PC-3 (cell line): ENCODE measurements around the gene OR5M11. TPM values are rescaled to one million over a fixed set of nuclear protein-coding genes. Genes with fewer than 3 reads are reported as not detected.
"Not testable (repeated sequence)": the region's sequence is repeated elsewhere in the genome, so short reads cannot be mapped to it uniquely, and the experiment has no call there.

Source experiments
- ATAC-seq: fragments of 200-7000 bp; cut with Tn5 transposase; 2 replicates; pipeline ENCODE4 v1.9.1; 2020; ENCODE audit warnings: mild to moderate bottlenecking, moderate library complexity
- Bru-seq: library from RNA; stranded (reverse); fragments of 400-500 nt; gene quantifications from one replicate; lab custom pipeline; 2021; lab: Mats Ljungman, UMichigan
- BruChase-seq, 2 experiments: library from RNA; stranded (reverse); fragments of 400-500 nt; gene quantifications; one replicate each; lab custom pipeline; 2021; lab: Mats Ljungman, UMichigan
- BruUV-seq: library from RNA; stranded (reverse); fragments of 400-500 nt; replicated peaks from 2 replicates; lab custom pipeline; 2021; lab: Mats Ljungman, UMichigan
- CTCF ChIA-PET: fragments of 300-600 bp; sonication (Branson Sonifier 250); formaldehyde crosslinking; loops from one replicate; lab custom pipeline; 2022; ENCODE audit warnings: antibody characterized with exemption; lab: Charles Lee
- POLR2A ChIA-PET: fragments of 300-600 bp; sonication (Branson Sonifier 250); formaldehyde crosslinking; loops from one replicate; lab custom pipeline; 2022; ENCODE audit warnings: antibody characterized with exemption; ENCODE audit not compliant: unreplicated experiment; lab: Charles Lee
- DNase-seq: peaks from one replicate; pipeline ENCODE4 v3.0.0-alpha.2; 2015
- H2AFZ ChIP-seq: fragments of 300-600 bp; sonication (generic); 2 replicates; pipeline ENCODE4 v1.6.0; 2016; ENCODE audit warnings: antibody characterized with exemption, low read length
- H3F3A ChIP-seq: fragments of 300-600 bp; sonication (generic); one replicate; pipeline ENCODE4 v1.6.0; 2017; ENCODE audit warnings: antibody characterized with exemption, low read length, control low read depth, mild to moderate bottlenecking; ENCODE audit not compliant: unreplicated experiment
- H3K27ac ChIP-seq: fragments of 300-600 bp; sonication (generic); 2 replicates; pipeline ENCODE4 v1.5.1; 2016; ENCODE audit warnings: mild to moderate bottlenecking, low read length
- H3K27me3 ChIP-seq: fragments of 300-600 bp; sonication (generic); 2 replicates; pipeline ENCODE4 v1.6.1; 2016; ENCODE audit warnings: low read length, mixed read lengths
- H3K36me3 ChIP-seq: fragments of 300-600 bp; sonication (generic); 2 replicates; pipeline ENCODE4 v1.6.1; 2016; ENCODE audit warnings: low read depth, mixed run types, low read length, mixed read lengths
- H3K4me1 ChIP-seq: fragments of 300-600 bp; sonication (generic); 2 replicates; pipeline ENCODE4 v1.5.1; 2016; ENCODE audit warnings: low read length; ENCODE audit not compliant: insufficient read depth
- H3K4me2 ChIP-seq: fragments of 300-600 bp; sonication (generic); 2 replicates; pipeline ENCODE4 v1.6.0; 2016; ENCODE audit warnings: low read length
- H3K4me3 ChIP-seq: fragments of 300-600 bp; sonication (generic); 2 replicates; pipeline ENCODE4 v1.5.1; 2016; ENCODE audit warnings: mild to moderate bottlenecking, low read length, mixed read lengths
- H3K79me2 ChIP-seq: fragments of 300-600 bp; sonication (generic); 2 replicates; pipeline ENCODE4 v1.6.1; 2017; ENCODE audit warnings: low read length, mixed read lengths
- H3K9ac ChIP-seq: fragments of 300-600 bp; sonication (generic); 2 replicates; pipeline ENCODE4 v1.6.0; 2016; ENCODE audit warnings: mild to moderate bottlenecking, low read length
- H3K9me2 ChIP-seq: fragments of 300-600 bp; sonication (generic); replicated peaks from 2 replicates; pipeline ENCODE4 v1.6.1; 2016; ENCODE audit warnings: mixed run types, low read length, mixed read lengths
- H3K9me3 ChIP-seq: fragments of 300-600 bp; sonication (generic); 2 replicates; pipeline ENCODE4 v1.6.1; 2016; ENCODE audit warnings: low read length, mixed read lengths
- H4K20me1 ChIP-seq: fragments of 300-600 bp; sonication (generic); 2 replicates; pipeline ENCODE4 v1.6.1; 2016; ENCODE audit warnings: low read length, mixed read lengths
- CTCF ChIP-seq: fragments of 300-600 bp; sonication (generic); conservative IDR thresholded peaks from 2 replicates; pipeline ENCODE4 v1.5.1; 2017; ENCODE audit warnings: antibody characterized with exemption, low read depth, mild to moderate bottlenecking, low read length
- EZH2 ChIP-seq: fragments of 300-600 bp; sonication (generic); IDR thresholded peaks from one replicate; pipeline ENCODE4 v1.6.1; 2017; ENCODE audit warnings: antibody characterized with exemption, mild to moderate bottlenecking, low read length; ENCODE audit not compliant: unreplicated experiment
- EZH2phosphoT487 ChIP-seq: fragments of 300-600 bp; sonication (generic); IDR thresholded peaks from 2 replicates; pipeline ENCODE4 v1.6.1; 2018; ENCODE audit warnings: mild to moderate bottlenecking, antibody characterized with exemption, low read length, borderline replicate concordance
- intact Hi-C: fragments of 100-400 bp; cut with micrococcal nuclease; formaldehyde crosslinking; loops from 2 replicates; pipeline ENCODE4 v1.9.0; 2023
- long read RNA-seq: library from polyadenylated mRNA; unstranded; transcript quantifications from one replicate; pipeline ENCODE4 v2.0.0, GENCODE V29; 2021; ENCODE audit not compliant: unreplicated experiment
- total RNA-seq: library from RNA; depleted of rRNA; stranded (reverse); fragments of >200 nt; gene quantifications from 2 replicates; pipeline ENCODE4 v1.2.3, GENCODE V29; 2014; rRNA removed

The OR5M11 gene
- total RNA-seq (not detected in 2 replicates), Bru-seq, nascent RNA (not detected), BruChase-seq, experiment 1, labeled RNA remaining after a 6-hour chase (not detected), BruChase-seq, experiment 2, labeled RNA remaining after a 2-hour chase (not detected)
- long read RNA-seq, result 0 reads

- no peak within 1 kb of the TSS for H3K4me3 ChIP-seq
- H3K4me1 ChIP-seq, result no peaks in the 10 kb centered on the region
- H3K9me2 ChIP-seq, result no peaks in the 10 kb centered on the region
- POLR2A ChIA-PET, result no interaction called here
- H3F3A ChIP-seq, result no peaks in the 10 kb centered on the region
- DNase-seq (no peak), ATAC-seq (no peak)
- H3K36me3 ChIP-seq, result no peaks in the 10 kb centered on the region
- CTCF ChIA-PET, result no interaction called here
- H3K27me3 ChIP-seq, result no peaks in the 10 kb centered on the region
- H4K20me1 ChIP-seq, result no peaks in the 10 kb centered on the region
- TF ChIP-seq CTCF (no peak), EZH2phosphoT487 (no peak), EZH2 (no peak)
- no peak within 1 kb of the TSS for H3K9ac ChIP-seq
- H3K4me2 ChIP-seq, result no peak within 1 kb of the TSS
- H3K27ac ChIP-seq, result no peak within 1 kb of the TSS
- no peaks in the 10 kb centered on the region for H3K79me2 ChIP-seq
- no peak within 1 kb of the TSS for H2AFZ ChIP-seq
- intact Hi-C loops, result no loop called here
- no TSS peak for BruUV-seq
- 0 out of 2 replicates have a peak, but pooled peaks cover 5% of the 10 kb centered on the region for H3K9me3 ChIP-seq
Measured at GRCh38 chr11:56543157-56543556, at the start of gene OR5M11. Gene OR5M11 (minus strand): TSS chr11:56543257. CDS start chr11:56543257, 0 bp downstream.

GRCh38 chr11:56592088-56592717 is 49.1 kb upstream of the OR5M11 start:
- H3K79me2 ChIP-seq, POLR2A ChIA-PET, H3K4me2 ChIP-seq, intact Hi-C loops, H3F3A ChIP-seq, H3K36me3 ChIP-seq, H3K27me3 ChIP-seq, H3K4me3 ChIP-seq, H3K9ac ChIP-seq, BruUV-seq, ATAC-seq, H3K9me2 ChIP-seq, CTCF ChIA-PET, DNase-seq, H2AFZ ChIP-seq, H3K9me3 ChIP-seq, H3K4me1 ChIP-seq, H3K27ac ChIP-seq, H4K20me1 ChIP-seq: not testable (repeated sequence)

- Histone ChIP-seq H3K9ac (no peak within 1 kb of the TSS), H3K4me2 (no peak within 1 kb of the TSS), H3F3A (no peaks in the 10 kb centered on the region), H3K4me1 (no peaks in the 10 kb centered on the region), H3K27me3 (no peaks in the 10 kb centered on the region), H3K9me2 (no peaks in the 10 kb centered on the region), H3K27ac (no peak within 1 kb of the TSS), H3K79me2 (no peaks in the 10 kb centered on the region), H4K20me1 (no peaks in the 10 kb centered on the region), H3K4me3 (no peak within 1 kb of the TSS), H3K9me3 (peaks cover 8% of the 10 kb centered on the region; the same call in 1 of the 2 replicates), H3K36me3 (no peaks in the 10 kb centered on the region), H2AFZ (no peak within 1 kb of the TSS)
- CTCF ChIA-PET, result no interaction called here
- ATAC-seq, result no peak
- TF ChIP-seq EZH2 (no peak), EZH2phosphoT487 (no peak), CTCF (no peak)
- intact Hi-C loops, result no loop called here
- POLR2A ChIA-PET, result no interaction called here
- DNase-seq, result no peak
- BruUV-seq, result no TSS peak
Measured at GRCh38 chr11:56577621-56578020, 34.6 kb upstream of the OR5M11 start, which contains the start of gene OR5M10. Gene OR5M10 (minus strand): TSS chr11:56577721. CDS start chr11:56577721, 0 bp downstream.
